IPS-11a (cell line): ENCODE measurements around the gene ATRX.
"Not testable (repeated sequence)": the region's sequence is repeated elsewhere in the genome, so short reads cannot be mapped to it uniquely, and the experiment has no call there.

Source experiments
- H3K4me3 ChIP-seq: one replicate; pipeline ENCODE4 v1.5.1; 2013; ENCODE audit warnings: low read depth, low read length, control low read depth

ATRX gene

DNA sequence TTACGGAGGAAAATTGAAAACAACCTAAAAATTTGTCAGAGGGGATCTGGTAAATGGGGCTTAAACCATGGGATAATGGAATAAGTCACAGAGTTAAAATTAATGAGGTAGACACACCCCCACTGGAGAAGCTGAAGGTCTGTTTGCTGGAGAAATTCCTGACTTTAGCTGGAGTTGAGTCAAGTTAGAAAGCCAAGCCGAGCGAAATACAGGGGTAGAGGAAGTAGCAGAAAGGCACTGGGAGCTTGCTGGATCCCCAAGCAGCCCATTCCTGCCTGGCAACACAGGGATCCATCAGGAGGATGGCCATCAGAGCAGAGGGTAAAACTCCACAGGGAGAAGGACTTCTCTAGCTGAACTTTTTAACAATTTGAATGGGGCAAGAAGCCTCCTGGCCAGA, 163.8 kb downstream of the ATRX start:
- no peak overlapping the region for H3K4me3 ChIP-seq

DNA sequence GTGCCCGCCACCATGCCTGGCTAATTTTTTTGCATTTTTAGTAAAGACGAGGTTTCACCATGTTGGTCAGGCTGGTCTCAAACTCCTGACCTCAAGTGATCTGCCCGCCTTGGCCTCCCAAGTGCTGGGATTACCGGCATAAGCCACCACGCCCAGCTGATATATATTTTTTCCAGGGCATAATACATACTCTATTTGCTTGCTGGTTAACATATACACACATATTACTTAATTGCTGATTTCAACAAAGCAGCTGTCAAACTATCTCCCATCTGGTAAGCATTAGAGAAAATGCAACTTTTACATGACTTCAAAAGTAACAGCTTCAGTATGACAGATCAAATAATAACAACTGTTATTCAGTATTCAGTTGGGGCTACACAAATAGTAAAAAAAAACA, 164.6 kb downstream of the ATRX start:
- not testable (repeated sequence) for H3K4me3 ChIP-seq

DNA sequence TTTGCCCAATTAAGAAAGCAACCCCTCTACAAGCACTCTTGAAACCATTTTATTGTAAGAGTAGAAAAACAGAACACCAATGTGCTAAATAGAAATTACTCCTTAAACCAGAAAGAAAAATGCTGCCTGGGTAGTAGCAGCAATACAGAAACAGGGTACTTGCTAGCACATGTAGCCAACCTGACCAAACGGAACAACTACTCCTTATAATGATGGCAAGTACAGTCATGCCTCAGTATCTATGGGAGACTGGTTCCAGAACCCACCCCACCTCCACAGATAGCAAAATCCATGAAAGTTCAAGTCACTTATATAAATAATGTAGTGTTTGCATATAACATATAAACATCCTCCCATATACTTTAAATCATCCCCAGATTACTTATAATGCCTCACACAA, 168.8 kb downstream of the ATRX start:
- H3K4me3 ChIP-seq: no peak overlapping the region

DNA sequence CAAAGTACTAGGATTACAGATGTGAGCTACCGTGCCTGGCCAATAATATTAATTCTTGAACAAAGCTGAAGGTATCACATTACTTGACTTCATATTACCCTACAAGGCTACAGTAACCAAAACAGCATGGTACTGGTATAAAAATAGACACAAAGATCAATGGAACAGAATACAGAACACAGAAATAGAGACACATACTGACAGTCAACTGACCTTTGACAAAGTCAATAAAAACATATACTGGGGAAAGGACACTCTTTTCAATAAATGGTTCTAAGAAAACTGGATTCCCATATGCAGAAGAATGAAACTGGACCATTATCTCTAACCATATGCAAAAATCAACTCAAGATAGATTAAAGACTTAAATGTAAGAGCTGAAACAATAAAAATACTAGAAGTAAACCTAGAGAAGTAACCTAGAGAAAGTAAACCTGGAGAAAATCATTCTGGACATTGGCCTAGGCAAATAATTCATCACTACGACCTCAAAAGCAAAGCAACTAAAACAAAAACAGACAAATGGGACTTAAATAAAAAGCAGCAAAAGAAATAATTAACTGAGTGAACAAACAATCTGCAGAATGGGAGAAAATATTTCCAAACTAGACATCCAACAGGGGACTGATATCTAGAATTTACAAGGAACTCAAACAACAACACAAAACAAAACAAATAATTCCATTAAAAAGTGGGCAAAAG, 182.2 kb downstream of the ATRX start:
- no peak overlapping the region for H3K4me3 ChIP-seq

DNA sequence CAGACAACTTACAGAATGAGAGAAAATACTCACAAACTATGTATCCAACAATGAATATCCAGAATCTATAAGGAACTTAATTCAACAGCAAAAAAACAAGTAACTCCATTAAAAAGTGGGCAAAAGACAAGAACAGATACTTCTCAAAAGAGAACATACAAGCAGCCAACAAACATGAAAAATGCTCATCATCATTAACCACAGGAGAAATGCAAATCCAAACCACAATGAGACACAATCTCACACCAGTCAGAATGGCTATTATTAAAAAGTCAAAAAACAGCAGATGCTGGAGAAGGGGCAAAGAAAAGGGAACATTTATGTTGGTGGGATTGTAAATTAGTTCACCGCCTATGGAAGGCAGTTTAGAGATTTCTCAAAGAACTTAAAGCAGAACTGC, 188.5 kb downstream of the ATRX start:
- H3K4me3 ChIP-seq: no peak overlapping the region

DNA sequence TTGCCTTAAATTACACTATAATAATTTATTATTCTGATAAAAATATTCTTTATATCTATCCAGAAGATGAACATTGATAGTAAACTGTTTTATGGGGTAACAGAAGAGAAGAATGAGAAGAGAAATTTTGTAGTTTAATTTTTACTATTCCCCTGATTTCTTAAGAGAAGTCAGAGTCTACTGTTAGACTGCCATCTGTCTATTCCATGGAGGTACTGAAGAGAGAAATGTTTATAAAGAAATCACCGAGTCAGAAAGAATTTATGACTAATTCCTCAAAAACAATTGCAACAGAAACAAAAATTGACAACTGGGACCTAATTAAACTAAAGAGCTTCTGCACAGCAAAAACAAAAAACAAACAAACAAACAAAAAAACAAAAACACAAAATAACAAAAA, 188.9 kb downstream of the ATRX start:
- no peak overlapping the region for H3K4me3 ChIP-seq

DNA sequence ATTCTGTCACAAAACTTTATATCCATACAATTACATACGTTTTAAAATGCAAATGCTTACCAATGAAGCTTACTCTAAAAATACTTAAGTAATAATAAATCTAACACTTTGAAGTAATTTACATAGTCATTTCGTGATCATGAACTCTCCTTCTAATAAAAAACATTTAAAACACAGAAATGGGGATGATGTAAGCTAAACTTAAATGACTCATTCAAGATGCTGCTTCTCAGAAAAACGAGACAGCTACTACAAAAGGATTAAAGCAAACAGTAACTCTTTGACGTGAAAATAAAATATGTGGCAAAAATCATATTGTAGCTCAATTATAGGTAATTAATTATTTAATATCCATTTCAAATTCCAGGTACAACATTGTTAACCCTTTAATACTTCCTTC, 190.2 kb downstream of the ATRX start:
- no peak overlapping the region for H3K4me3 ChIP-seq

DNA sequence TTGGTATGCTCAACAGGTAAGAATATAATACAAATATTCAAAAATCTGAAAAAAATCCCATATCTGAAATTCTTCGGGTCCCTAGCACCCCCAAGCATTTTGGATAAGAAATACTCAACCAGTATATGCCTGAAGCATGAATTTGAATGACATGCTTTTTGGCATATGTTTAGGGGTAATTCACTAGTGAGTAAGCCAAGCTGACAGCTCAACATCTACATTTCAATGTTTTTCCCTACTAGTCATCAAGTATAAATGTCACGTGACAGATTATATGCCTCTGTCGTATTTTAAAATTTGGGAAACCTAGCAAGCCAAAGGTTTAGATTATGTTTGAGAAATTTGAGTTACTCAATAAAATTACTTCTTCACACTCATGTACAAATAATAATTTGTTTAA, 213.7 kb downstream of the ATRX start:
- H3K4me3 ChIP-seq: no peak overlapping the region

DNA sequence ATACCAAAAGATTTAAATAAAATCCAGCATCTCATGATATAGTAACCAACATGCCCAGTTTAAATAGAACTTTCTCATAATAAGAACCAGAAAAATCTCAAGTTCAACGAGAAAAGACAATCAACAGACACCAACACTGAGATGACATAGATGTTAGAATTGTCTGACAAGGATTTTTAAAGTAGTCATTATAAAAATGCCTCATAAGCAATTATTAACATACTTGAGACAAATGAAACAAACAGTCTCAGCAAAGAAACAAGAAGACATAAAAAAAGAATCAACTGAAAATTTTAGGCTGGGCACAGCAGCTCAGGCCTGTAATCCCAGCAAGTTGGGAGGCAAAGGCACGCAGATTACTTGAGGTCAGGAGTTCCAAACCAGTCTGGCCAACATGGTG, 220.7 kb downstream of the ATRX start:
- H3K4me3 ChIP-seq: no peak overlapping the region

DNA sequence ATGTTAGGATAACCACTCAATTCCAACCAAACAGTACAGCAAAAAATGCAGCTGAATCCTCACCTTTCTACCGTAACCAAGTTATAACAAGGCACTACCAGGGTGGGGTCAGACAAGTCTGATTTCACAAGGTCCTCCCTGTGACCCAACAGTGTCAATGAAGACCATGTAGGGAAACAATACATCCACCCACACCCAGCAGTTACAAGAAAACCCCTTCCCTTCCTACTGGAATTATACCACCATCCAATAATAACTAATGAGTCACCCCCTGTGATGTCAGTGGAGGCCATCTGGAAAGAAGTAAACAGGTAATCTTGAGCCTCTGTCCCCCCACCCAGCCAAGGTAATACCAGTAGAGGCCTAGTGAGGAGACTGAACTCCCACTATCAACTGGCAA, 221.2 kb downstream of the ATRX start:
- no peak overlapping the region for H3K4me3 ChIP-seq

DNA sequence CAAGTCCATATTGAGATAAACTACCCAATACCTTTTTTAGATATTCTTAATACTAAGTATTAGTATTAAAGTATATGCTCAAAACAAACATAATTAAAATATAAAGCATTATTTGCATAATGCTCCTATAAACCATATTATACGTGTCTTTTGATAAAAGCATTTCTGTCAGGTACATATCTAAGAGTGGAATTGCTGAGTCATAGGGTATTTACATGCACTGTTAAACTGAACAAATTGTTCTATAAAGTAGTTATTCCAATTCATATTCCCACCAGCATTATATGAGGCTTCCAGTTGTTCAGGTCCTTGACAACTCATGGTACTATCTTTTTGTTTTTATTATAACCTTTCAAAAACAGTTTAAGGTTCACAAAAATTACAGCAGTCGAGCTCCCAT, 224.6 kb downstream of the ATRX start:
- no peak overlapping the region for H3K4me3 ChIP-seq

DNA sequence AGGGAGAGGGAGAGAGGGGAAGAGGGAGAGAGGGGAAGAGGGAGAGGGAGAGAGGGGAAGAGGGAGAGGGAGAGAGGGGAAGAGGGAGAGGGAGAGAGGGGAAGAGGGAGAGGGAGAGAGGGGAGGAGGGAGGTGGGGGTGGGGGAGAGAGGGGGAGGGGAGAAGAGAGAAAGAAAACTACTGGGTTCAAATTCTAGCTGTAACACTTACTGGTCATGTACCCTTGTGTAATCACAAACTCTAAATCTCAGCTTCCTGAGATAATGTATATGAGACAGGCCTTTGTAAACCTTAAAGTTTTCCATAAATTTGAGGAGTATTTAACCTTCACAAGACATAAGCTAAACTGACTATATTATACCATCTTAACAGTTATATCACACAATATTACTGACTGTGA, 229.7 kb downstream of the ATRX start:
- H3K4me3 ChIP-seq: no peak overlapping the region

DNA sequence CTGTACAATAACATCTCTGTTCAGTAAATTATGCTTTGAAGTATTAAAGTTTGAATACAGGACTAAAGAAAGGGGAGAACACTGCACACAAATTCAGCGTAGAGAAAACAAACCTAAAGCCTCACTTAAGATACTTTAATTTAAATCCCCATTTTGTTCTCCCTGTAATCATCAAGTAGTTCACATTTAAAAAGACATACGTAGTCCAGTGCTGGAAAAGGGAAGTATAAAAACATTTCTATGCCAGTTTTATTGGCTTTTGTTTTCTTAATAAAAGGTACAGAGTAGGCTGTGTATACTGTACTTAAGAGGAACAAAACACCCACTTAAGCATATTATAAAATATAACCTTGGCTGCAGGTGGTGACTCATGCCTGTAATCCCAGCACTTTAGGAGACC, 237.3 kb downstream of the ATRX start:
- no peak overlapping the region for H3K4me3 ChIP-seq

DNA sequence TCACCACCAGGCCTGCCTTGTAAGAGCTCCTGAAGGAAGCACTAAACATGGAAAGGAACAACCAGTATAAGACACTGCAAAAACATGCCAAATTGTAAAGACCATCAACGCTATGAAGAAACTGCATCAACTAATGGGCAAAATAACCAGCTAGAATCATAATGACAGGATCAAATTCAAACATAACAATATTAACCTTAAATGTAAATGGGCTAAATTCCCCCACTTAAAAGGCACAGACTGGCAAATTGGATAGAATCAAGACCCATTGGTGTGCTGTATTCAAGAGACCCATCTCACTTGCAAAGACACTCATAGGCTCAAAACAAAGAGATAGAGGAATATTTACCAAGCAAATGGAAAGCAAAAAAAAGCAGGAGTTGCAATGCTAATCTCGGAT, 246.2 kb downstream of the ATRX start:
- H3K4me3 ChIP-seq: not testable (repeated sequence)

DNA sequence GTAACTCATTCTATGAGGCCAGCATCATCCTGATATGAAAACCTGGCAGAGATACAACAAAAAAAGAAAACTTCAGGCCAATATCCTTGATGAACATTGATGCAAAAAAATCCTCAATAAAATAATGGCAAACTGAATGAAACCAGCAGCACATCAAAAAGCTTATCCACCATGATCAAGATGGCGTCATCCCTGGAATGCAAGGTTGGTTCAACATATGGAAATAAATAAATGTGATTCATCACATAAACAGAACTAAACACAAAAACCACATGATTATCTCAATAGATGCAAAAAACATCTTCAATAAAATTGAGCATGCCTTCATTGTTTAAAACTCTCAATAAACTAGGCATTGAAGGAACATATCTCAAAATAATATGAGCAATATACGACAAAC, 254.8 kb downstream of the ATRX start:
- H3K4me3 ChIP-seq: not testable (repeated sequence)

DNA sequence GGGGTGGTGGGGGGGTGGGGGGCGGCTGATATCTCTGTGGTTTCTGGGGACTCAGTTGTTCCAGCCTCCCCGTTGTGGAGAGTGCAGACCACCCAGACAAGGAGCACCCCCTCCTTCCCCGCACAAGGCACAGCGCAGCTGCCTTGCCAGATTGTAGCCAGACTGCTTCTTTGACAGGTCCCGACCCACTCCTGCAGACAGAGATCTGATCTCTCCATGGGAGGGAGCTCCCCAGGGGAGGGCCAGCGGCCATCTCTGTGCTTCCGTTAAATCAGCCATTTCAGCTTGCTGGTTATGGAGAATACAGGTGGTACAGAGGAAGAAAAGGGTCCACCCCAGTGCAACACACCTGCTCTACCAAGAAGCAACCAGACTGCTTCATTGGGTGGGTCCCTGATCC, 258.0 kb downstream of the ATRX start:
- no peak overlapping the region for H3K4me3 ChIP-seq

DNA sequence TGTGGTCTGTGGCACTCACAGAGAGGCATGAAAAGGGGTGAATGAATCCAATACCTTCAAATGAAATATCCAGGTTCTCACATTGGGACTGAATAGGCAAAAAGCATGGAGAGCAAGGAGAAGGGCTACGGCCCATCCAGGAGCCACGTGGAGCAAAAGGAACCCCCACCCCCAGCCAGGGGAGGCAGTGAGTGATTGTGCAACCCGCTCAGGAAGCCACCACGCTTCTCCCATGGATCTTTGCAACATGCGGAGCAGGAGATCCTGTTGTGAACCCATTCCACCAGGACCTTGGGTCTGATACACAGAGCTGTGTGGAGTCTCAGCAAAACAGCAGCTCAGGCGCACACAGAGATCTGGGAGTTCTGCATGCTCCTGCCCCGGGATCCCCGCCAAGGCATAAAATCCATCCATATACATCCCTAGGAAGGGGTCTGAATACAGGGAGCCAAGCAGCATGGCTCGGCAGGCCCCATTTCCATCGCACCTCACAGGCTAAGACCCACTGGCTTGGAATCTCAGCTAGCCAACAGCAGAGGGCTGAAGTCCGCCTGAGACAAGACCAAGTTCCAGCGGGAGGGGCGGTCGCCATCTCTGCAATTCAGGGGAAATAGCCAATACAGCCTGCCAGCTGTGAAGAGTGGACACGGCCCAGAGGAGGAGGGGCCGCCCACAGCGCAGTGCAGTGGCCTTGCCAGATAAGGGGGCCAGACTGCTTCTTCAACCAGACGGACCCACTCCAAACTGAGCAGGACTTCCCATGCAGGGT, 258.6 kb downstream of the ATRX start:
- no peak overlapping the region for H3K4me3 ChIP-seq

DNA sequence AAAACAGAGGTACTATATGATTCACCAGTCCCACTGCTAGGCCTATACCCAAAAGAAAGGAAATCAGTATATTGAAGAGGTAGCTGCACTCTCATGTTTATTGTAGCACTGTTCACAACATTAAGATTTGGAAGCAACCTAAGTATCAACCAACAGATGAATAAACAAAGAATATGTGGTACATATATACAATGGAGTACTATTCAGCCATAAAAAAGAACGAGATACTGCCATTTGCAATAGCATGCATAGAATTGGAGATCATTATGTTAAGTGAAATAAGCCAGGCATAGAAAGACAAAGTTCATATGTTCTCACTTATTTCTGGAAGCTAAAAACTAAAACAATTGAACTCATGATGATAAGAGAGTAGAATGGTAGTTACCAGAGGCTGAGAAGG, 266.3 kb downstream of the ATRX start:
- no peak overlapping the region for H3K4me3 ChIP-seq

DNA sequence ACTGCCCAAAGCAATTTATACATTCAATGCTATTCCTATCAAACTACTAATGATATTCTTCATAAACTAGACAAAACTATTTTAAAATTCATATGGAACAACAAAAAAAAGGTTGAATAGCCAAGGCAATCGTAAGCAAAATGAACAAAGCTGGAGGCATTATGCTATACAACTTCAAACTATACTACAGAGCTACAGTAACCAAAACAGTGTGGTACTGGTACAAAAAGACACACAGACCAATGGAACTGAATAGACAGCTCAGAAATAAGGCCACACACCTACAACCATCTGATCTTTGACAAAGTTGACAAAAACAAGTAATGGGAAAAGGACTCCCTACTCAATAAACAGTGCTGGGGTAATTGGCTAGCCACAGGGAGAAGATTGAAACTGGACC, 271.8 kb downstream of the ATRX start:
- H3K4me3 ChIP-seq: no peak overlapping the region

DNA sequence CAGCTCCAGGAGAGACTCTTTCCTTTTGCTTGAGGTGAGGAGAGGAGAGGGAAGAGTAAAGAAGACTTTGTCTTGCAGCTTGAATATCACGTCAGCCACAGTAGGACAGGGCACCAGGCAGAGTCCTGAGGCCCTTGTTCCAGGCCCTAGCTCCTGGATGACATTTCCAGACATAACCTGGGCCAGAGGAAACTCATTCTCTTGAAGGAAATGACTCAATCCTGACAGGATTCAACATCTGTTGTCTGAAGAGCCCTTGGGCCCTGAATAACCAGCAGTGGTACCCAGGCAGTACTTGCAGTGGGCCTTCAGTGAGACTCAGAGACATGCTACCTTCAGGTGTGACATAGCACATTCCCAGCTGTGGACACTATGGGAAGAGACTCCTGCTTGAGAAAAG, 276.0 kb downstream of the ATRX start:
- no peak overlapping the region for H3K4me3 ChIP-seq

DNA sequence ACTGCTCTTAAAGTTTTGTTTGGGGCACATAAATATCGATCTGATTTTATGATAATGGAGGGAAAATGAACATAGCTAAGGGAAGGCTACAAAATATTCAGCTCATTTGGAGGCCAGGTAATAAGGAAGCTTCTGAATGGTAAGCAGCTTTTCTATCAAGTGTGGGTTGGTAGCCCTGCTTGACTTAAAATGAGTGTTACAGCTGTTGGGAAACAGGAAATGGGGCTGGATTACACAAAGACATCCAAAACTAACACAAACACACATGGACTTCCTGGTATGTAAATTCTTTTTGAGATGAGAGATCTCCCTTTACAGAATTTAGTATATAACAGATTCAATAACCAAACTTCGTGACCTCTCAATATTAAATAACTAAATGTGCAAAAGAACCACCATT, 280.8 kb downstream of the ATRX start:
- no peak overlapping the region for H3K4me3 ChIP-seq

DNA sequence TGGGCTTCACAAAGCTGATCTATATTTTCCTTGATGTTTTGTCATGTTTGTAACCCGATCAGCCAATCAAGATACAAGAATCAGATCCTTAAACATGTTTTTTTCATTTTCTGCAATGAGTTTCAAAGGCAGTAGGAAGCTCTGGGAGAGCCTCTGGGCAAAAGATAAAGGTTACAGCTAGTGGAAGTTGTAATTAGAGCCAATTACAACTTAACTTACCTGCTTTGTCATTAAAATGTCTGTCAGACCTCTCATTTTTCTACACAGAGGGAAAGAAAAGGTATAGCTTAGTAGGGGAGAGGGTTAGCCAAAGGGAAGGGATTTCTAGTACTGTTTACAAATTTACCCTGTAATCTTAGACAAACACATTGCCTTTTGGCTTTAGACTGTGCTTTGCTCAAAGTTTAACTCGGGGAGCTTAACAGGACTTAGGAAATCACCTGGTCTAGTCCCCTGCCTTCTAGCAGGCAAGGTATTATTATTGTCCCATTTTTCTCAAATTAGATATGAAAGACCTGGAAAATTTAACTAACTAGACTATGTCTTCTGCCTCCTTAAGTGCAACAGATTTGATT, 283.0 kb downstream of the ATRX start:
- no peak overlapping the region for H3K4me3 ChIP-seq
